ENCODE data around the gene SDR39U1.

- TF ChIP-seq CTCF (IDR thresholded peaks at IDR 0.05; ENCODE audit: low read depth, low read length), result no peak
- TF ChIP-seq EZH2phosphoT487 (IDR thresholded peaks at IDR 0.05; ENCODE audit: low read depth), result no peak
Measured at GRCh38 chr14:24429395-24430142, 13.0 kb downstream of the SDR39U1 start, which contains the start of the genes CBLN3 and KHNYN.
